Measurements from ENCODE around the gene PRRT4. TPM values are rescaled to one million over a fixed set of nuclear protein-coding genes. Genes with fewer than 3 reads are reported as not detected.

PRRT4 gene
- total RNA-seq, 1 experiment from 2014 or later, result not detected

DNA sequence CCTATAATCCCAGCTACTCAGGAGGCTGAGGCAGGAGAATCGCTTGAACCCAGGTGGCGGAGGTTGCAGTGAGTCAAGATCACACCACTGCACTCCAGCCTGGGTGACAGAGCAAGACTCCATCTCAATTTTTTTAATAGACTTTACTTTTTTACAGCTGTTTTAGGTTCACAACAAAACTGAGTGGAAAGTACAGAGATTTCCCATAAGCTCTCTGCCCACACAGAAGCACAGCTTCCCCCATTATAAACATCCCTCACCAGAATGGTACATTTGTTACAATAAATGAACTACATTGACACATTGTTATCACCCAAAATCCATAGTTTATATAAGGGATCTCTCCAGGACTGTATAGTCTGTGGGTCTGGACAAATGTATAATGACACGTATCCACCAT is 14.6 kb upstream of the PRRT4 start:
- no peak for DNase-seq (ENCODE audit: low read depth)

DNA sequence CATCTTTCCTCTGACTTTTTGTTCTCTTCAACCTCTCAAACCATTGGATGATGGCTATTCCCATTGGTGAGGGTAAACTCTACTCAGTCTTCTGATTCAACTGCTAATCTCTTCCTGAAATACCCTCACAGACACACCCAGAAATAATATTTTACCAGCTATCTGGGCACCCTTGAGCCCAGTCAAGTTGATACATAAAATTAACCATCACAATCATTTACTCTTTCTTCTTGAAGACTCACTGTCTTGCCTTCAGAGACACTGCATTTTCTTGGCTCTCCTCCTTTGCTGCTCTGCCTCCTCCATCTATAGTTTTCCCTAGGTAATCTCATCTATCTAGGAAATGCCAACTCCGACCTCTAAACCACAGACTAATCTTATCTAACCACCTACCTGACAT is 12.6 kb upstream of the PRRT4 start:
- DNase-seq (ENCODE audit: low read depth), result no peak

DNA sequence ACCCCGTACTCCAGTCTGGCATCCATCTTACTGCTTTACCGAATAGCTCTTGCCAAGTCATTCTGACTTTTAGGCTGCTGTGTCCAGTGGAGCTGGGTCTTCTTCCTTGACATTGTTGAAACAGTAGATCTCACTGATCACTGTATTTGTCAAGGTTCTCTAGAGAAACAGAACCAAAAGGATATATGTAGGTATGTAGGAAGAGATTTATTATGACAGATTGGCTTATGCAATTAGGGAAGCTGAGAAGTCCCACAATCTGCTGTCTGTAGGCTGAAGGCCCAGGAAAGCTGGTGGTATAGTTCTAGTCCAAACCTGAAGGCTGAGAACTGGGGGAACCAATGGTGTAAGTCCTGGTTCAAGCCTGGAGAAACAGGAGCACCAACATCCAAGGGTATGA is 12.1 kb upstream of the PRRT4 start:
- no peak for DNase-seq (ENCODE audit: low read depth)

DNA sequence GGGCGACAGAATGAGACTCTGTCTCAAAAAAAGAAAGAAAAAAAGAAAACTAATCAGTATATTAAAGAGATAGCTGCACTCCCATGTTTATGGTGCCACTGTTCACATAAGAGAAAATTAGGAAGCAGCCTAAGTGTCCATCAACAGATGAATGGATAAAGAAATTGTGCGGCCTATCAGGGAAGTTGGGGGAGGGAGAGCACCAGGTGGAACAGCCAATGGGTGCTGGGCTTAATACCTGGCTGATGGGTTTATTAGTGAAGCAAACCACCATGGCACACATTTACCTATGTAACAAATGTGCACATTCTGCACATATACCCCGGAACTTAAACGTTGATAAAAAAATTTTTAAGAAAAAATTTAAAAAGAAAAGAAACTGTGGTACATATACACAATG is 9.0 kb upstream of the PRRT4 start:
- DNase-seq (ENCODE audit: low read depth), result no peak

DNA sequence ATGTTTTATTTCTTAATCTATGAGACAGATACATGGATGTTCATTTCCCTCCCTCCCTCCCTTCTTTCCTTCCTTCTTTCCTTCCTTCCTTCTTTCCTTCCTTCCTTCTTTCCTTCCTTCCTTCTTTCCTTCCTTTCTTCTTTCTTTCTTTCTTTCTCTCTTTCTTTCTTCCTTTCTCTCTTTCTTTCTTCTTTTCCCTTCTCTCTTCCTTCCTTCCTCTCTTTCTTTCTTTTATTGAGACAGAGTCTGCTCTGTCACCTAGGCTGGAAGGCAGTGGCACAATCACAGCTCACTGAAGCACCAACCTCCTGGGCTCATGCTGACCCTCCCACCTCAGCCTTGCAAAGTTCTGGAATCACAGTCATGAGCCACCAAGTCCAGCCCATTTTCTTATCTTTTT is 5.5 kb upstream of the PRRT4 start:
- DNase-seq (ENCODE audit: low read depth), result no peak

DNA sequence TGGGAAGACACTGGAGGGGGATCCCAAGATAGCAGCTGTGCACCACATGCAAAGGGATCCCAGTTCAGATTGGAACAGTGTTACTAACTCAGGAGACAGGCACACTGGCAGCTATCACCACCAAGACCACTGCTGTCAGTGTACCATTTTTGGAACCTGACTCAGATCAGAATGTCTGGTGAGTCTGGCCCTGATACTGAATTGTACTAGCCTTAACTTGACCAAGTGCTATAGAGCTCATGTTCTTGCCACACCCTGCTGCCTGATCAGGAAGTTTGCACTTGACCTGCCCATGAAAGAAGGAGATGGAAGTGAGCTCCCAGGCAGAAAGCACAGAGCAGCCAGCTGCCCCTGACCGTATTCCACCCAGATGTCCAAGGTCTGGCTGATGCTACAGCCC is 4.8 kb upstream of the PRRT4 start:
- no peak for DNase-seq (ENCODE audit: low read depth)

DNA sequence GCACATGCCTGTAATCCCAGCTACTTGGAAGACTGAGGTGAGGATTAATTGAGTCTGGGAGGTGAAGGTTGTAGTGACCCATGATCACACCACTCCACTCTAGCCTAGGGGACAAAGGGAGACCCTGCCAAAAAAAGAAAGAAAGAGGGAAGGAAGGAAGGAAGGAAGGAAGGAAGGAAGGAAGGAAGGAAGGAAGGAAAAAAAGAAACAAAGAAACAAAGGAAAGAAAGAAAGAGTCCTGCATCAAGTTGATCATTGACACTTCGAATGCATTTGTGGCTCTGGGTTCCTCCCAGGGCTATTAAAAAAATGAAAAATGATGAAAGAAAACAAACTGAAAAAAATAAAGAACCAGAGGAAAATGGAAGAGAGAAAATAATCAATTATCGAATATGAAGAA is 3.9 kb upstream of the PRRT4 start:
- DNase-seq (ENCODE audit: low read depth), result no peak

DNA sequence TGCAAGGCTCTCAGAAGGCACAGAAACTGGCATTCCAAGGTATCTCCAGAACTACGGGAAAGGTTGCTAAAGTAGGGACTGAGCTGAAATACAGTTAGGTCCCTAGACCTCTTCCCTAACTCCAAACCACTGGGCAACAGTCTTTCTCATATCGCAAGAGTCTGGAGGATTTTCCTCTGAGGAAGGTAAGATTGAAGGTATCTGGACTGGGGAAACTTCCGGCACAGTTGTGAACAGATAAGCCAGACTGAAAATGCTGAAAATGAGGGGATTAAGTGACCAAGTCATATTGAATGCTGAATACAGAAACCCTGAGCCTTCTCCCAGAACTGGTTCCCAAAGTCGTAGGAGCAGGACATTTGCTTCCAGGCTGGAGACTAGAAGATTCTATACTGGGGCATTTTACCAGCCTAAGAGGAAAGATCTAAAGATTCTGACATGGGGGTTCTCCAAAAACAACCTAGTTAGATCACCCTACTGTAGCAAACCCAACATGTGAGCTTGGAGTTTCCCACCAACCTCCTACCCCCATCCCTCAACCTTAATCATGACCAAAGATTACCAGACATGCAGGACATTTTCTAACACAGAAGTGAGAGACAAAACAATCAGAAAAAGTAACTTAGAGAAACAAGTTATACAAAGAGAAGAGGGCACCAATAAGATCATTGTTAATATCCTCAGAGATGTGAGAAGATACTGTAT is 2.8 kb upstream of the PRRT4 start:
- DNase-seq (ENCODE audit: low read depth), result no peak

DNA sequence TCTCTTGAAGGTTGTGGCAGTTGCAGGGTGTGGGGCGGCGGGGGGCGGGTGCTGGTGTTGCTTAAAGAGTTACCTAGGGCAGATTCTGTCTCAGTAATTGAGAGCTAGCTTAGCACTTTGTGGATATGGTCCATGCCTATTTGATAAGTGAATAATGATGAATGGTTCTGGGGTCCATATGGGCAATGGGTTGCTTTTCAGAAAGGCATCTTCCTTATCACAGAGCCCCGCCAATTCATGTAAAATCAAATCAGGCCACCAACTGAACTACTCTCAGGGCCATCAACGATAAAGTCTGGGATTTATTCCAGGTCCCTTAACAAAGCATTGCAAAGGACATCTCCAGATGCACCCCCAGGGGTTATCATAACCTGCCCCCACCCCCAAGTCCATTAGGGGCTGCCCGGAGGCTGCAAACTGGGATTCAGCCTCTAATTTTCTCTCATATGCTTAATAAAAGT is 1.8 kb upstream of the PRRT4 start:
- no peak for DNase-seq (ENCODE audit: low read depth)

DNA sequence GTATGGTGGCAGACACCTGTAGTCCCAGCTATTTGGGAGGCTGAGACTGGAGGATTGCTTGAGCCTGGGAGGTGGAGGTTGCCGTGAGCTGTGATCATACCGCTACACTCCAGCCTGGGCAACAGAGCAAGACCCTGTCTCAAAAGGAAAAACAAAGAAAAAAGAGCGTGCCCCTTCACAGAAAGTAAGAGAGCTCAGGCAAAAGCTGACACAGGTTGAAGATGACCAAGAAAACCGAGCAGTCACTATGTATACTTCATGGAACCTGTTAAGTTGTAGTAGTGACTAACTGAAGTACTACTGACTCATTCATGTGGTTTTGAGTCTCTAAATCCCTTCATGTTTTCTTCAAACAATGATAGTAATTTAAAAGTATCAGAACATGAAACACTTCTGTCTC is 1.2 kb upstream of the PRRT4 start:
- peak; percentile 40 for DNase-seq (ENCODE audit: low read depth)

DNA sequence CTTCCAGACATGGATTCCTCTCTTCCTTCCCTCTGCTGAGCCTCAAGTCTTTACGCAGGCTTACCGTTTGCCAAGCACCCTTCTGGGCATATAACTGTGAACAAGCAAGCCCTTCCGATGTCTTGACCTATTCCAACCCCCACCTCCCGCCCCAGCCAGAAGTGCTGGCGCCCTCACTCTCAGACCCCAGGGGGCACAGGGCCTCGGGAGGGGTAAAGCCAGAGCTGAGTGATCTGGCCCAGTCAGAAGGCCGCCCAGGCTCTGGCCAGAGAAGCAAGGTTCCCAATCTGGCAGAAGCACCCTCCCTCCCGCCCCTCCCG is 1.2 kb downstream of the PRRT4 start:
- no peak for DNase-seq (ENCODE audit: low read depth)

DNA sequence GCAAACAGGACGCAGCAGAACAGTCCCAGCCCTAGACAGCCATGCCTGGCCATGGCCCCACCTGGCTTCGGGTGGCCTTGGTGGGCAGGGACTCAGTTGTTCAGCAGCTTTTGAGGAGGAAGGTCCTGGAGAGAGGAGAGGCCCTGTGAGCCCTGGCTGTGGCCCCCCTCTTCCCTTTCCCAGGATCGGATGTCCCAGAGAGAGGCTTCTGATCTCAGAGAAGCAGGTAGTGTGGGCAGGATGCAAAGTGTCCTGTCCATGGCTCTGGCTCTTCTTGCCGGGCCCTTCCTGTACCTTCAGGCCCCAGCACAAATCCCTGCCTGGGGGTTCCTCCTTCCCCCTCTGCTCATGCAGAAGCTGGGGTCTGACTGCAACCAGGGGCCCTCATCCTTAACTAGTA is 1.6 kb downstream of the PRRT4 start:
- no peak for DNase-seq (ENCODE audit: low read depth)

DNA sequence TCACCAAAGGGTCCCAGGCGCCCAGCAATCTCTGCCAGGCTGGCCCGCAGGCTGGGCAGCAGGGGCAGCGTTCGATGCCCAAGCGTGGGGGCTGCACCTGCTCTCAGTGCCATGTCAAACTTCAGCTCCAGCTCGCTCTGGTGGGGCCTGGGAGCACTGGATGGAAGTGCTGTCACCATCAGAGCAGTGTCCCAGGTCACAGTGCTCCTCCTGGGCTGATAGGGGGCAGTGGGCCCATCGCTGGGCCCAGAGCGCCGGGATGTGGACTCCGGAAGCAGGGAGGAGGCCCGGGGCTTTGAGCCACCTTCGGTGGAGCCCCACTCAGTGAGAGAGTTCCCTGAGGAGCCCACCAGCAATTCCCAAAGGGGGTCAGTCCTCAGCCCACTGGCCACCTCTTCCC is 2.2 kb downstream of the PRRT4 start:
- no peak for DNase-seq (ENCODE audit: low read depth)

DNA sequence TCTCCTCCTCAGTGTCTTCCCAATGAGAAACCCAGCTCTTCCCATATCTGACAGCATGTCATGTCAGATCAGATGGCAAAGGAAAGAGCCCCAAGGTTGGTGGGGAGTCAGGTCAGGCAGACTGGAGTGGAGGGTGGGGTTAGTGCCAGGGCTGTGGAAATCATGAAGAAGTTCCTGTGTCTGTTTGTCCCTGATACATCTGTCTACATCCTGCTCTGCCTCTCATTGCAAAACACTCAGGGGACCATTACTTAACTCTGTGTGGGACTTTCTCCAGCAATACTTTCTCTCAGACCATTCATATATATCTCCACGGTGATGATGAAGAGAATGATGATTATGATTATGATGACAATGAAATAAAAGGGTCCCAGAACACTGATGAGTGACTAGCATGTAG is 3.3 kb downstream of the PRRT4 start:
- DNase-seq (ENCODE audit: low read depth), result no peak

DNA sequence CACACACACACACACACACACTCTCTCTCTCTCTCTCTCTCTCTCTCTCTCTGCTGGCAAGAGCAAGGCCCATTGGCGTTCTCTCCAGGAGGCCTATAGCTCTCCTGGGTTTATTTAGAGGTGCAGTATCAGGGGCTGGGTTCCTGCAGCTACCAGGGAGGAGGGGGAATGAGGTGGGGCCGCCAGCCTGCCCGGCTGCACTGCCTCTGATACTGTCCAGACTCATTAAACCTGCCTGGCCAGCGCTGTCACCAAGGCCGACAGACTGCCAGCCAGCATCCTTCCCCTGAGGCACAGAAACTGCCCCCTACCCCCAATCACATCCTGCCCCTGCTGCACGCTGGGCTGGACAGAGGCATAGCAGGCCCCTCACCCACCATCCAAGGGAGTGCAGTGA is 4.3 kb downstream of the PRRT4 start:
- DNase-seq (ENCODE audit: low read depth), result no peak

DNA sequence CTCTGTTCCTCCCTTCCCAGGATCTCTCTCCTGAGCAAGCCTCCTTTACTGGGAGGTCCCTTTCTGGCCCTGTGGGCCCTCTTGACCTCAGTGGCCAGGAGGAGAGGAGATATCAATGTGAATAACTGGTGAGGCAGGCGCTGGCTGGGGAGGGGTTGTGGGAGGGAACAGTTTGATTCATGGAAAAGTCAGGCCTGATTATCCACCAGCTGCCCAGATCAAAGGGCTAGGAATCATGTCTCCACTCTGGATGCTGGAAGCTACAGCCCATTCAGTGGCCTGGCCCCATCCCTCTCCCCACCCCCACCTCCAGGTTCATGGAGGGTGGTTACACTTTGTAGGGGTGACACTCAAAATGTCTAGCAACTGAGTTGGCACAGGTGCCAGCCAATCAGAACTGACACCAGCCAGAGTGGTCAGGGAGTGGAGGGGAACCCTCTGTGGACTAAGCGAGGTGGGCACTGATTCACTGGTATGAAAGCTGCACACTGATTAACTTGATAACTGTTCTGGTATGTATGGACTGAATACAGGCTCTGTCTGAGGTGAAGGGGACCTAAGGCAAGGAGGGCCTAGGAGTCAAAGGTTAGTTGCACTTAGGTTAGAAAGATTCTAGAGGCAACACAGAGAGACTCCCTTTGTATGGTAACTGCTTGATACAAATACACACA is 4.8 kb downstream of the PRRT4 start:
- DNase-seq (ENCODE audit: low read depth), result no peak

DNA sequence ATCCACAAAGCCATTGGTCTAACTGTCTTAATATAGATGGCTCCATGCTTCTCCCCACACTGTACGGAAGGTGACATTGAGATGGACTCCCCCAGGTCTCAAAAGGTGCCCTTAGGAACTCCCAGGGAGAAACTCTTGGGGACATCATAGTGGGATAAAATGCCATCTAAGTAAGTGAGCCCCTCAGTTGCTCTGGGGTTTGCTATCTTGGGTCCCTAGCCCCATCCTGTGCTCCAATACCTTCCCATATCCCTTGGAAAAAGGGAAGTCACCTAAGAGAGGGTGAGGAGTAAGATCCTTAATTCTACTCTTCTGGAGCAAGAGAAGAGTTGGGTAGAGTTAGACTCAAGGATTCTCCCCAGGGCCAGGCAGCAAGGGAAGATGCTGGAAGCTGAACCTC is 7.9 kb downstream of the PRRT4 start:
- no peak for DNase-seq (ENCODE audit: low read depth)

DNA sequence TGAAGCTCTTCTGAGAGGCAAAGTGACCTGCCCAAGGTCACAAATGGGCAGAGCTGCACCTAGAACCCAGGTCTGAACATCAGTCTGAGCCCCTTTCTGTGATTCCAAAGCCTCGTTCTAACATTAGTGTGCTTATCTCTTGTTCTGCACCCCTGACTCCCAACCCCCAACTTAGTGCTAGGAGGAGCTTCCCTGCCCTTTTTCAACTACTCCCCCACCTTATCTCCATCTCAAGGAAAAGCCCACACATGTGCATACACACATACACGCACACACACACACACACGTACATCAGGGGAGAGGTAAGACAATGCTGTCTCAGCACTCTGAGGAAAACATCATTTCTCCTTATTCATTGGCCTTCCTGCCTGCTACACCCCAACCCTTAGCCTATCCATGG is 8.3 kb downstream of the PRRT4 start:
- DNase-seq (ENCODE audit: low read depth), result no peak

DNA sequence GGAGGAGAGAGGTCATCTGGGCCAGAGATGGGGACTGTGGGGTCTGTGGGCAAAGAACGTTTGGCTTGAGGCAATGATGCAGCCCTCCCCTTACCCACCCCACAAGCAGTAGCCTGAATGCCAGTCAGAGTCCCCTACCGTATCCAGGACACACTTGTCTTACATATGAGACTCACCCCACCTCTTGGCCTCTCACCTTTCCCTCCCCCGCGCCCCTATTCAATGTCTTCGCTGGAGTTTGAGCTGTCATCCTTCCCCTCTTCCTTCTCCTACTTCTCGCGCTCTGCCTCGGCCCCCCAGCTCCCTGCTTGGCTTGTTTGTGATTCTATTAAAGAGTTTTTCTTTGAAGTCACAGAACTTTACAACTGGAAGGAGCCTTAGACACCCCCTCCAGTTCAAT is 8.9 kb downstream of the PRRT4 start:
- no peak for DNase-seq (ENCODE audit: low read depth)

DNA sequence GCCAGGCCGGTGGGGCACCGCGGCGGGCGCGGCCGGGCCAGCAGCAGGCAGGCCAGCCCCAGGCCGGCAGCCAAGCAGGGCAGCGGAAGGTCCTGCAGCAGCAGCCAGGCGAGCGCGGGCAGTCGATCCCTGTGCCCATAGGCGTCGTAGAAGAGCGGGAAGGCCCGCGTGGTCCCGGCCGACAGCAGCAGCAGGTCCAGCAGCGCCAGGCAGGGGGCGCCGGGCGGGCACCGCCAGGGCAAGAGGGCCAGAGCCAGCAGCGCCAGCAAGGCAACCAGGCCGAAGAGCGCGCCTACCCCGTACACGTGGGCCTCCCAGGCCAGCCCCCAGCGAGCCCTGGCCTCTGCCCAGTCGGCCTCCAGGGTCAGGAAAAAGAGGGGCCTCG is 9.3 kb downstream of the PRRT4 start:
- no peak for DNase-seq (ENCODE audit: low read depth)

DNA sequence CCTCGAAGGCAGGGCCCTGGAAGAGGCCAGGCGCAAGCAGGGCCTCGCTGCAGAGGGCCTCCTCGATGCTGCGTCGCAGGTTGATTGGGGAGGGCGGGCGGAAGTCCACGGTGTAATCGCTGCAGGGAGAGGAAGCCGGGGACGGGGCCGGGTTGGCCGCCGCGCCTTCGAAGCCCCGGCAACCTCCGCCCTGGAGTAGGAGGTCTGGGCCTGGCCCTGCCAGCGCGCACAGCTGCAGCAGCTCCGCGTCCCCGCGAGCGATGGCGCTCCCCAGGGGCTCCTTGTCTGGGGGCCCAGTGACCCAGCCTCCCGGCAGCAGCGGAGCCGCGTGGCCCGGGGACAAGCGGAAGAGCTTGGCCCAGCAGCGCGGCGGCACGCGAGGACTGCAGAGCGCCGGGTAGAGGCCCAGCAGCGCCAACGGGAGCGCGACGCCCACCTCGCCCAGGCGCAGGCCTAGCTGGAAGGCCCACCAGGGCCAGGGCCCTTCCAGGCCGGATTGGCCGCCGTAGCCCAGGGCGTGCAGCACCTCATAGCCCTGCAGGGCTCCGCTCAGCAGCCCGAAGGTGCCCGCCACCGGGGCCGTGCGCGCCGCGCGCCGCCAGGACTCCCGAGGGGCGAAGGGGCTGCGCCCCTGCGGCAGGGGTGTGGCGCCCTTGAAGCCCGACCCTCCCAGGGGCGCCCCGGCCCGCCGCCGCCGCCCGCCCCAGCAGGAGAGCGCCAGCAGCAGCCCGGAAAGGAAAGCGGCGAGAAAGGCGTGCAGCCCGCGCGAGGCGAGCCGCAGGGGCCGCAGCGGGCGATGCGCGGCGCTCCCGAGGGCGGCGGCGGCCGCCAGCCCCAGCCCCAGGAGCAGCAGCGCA is 10.0 kb downstream of the PRRT4 start:
- DNase-seq (ENCODE audit: low read depth), result no peak

DNA sequence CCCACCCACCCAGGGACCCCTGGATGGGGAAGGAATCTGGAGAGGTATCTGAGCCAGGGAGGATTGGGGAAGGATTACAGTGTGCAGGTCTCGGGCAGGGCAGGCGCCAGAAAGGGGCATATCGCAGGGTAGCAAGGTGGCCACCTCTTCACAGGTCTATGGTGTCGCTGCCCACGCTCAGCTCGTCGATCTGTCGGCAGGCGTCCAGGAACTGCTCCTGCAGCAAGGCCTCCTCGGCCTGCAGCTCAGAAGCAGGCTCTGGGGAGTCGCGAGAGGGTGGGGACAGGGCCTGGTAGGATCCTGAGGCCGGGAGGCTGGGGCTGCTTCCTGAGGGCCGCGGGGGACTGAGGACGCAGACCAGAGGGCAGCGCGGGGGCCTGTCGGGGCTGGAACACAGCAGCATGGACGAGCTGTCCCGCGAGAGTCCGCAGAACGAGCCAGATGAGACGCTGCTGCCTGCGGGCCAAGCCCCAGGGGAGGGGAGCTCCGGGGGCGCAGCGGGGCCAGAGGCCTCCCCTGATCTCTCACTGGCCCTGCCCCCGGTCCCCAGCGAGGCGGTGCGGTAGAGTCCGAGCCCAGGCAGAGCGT is 10.7 kb downstream of the PRRT4 start:
- DNase-seq (ENCODE audit: low read depth), result no peak

DNA sequence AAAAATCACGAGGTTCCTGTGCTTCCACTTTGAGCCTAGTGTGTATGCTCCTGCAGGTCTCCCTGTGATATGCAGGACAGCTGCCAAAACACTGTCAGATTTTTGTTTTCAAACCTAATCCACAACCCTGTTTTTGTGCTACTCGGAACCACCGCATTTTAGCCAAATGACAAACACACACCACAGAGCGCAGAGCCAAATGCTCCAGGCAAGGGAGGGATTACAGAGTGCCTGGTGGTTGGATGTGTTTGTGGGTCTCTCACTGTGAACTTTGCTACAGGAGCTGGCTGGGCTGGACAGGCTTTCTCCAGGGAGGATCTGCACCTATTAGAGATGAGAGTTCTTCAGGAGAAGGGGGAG is 12.0 kb downstream of the PRRT4 start:
- DNase-seq (ENCODE audit: low read depth), result no peak

All from RPMI7951 (cell line).